Neural cell (in vitro differentiated cells): ENCODE measurements around the gene ZNF638.

Source experiments
- REST ChIP-seq: IDR thresholded peaks from 2 replicates; pipeline ENCODE4 v1.6.1; 2012; ENCODE audit warnings: borderline replicate concordance
- TAF1 ChIP-seq: IDR thresholded peaks from 2 replicates; pipeline ENCODE4 v1.6.1; 2012; ENCODE audit warnings: low read depth

GRCh38 chr2:71423817-71424420 is 92.3 kb downstream of the ZNF638 start:
- TF ChIP-seq TAF1 (no peak), REST (no peak)
